ENCODE measurements around the gene BTBD3. TPM values are rescaled to one million over a fixed set of nuclear protein-coding genes. Genes with fewer than 3 reads are reported as not detected.

The BTBD3 gene
- total RNA-seq, 1 donor from 2014 or later: 31.1 TPM

DNA sequence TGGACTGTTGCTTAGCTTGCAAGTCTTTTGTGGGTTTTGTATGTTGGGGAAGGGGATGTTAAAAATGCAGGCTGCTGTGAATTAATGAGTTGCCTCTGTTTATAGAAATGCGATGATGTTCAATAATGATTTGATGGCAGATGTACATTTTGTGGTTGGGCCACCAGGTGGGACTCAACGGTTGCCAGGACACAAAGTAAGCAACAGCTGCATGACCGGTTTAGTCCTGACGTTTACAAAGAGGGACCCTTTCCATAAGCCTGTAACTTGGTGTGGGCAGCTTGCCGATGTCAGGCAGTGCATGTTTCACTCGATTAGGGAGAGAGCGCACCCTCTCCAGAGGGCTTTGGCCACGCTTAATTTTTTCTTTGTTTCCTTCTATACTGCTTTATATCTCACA lies 1.3 kb downstream of the BTBD3 start:
- Histone ChIP-seq H3K27me3 (no peaks in the 10 kb centered on the region), H3K4me1 (peaks cover 13% of the 10 kb centered on the region), H3K9me3 (no peaks in the 10 kb centered on the region), H3K27ac (peak overlapping the region; percentile 55), H3K36me3 (peaks cover 15% of the 10 kb centered on the region), H3K4me3 (peak overlapping the region; percentile 48)
- intact Hi-C loops (cut with DNase I): no loop called here
- ATAC-seq: no peak
- TF ChIP-seq, protein P1, sequence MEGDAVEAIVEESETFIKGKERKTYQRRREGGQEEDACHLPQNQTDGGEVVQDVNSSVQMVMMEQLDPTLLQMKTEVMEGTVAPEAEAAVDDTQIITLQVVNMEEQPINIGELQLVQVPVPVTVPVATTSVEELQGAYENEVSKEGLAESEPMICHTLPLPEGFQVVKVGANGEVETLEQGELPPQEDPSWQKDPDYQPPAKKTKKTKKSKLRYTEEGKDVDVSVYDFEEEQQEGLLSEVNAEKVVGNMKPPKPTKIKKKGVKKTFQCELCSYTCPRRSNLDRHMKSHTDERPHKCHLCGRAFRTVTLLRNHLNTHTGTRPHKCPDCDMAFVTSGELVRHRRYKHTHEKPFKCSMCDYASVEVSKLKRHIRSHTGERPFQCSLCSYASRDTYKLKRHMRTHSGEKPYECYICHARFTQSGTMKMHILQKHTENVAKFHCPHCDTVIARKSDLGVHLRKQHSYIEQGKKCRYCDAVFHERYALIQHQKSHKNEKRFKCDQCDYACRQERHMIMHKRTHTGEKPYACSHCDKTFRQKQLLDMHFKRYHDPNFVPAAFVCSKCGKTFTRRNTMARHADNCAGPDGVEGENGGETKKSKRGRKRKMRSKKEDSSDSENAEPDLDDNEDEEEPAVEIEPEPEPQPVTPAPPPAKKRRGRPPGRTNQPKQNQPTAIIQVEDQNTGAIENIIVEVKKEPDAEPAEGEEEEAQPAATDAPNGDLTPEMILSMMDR (IDR thresholded peaks at IDR 0.05): no peak
- DNase-seq: no peak

GRCh38 chr20:11919581-11919980 lies 1.9 kb downstream of the BTBD3 start:
- TF ChIP-seq, protein P1 (IDR thresholded peaks at IDR 0.05): no peak
- ATAC-seq (no peak), DNase-seq (no peak)
- peak overlapping the region; percentile 48 for H3K4me3 ChIP-seq
- H3K27me3 ChIP-seq: no peaks in the 10 kb centered on the region
- intact Hi-C loops (cut with DNase I): no loop called here
- no peaks in the 10 kb centered on the region for H3K9me3 ChIP-seq
- peak overlapping the region; percentile 55 for H3K27ac ChIP-seq
- H3K4me1 ChIP-seq: peaks cover 13% of the 10 kb centered on the region
- peaks cover 16% of the 10 kb centered on the region for H3K36me3 ChIP-seq

DNA sequence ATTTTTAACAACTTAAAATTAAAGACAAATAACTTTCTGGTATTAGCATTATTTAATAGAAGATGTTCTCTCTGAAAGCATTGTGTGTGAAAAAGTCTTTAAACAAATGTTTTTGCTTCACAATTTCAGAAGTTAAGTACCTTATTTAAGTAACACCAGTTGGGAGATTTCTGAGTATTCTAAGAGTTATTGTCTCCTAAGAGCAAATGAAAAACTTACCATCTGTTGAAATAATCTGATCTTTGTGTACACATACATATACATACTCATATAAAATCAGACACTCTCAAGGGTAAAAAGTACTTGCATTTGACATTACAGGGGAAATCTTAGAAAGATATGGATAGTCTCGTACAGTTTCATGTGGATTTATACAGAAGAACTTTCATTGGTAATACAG lies 2.4 kb downstream of the BTBD3 start:
- Histone ChIP-seq H3K27ac (no peak overlapping the region), H3K36me3 (peaks cover 16% of the 10 kb centered on the region), H3K9me3 (no peaks in the 10 kb centered on the region), H3K4me1 (peaks cover 13% of the 10 kb centered on the region), H3K4me3 (peak overlapping the region; percentile 48), H3K27me3 (no peaks in the 10 kb centered on the region)
- ATAC-seq (no peak), DNase-seq (no peak)
- TF ChIP-seq, protein P1 (IDR thresholded peaks at IDR 0.05): no peak
- intact Hi-C loops (cut with DNase I): no loop called here

DNA sequence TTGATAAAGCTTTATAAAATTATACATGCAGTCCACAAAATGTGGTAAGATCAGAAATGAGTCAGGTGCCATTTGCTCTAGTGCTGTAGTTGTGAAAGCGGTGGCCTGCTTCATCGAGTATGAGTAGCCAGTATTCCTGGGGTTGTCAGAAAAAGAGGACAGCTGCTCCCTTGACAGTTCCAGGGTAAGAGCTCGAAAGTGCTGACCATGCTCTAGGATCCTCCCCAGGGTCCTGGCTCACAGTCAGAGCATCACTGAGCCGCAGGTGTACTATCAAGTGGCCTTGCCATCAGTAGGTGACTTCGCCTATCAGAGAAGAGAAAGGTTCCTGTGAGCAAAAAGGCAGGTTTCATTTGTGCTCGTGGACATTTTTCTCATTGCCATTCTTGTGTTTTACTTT lies 3.6 kb downstream of the BTBD3 start:
- Histone ChIP-seq H3K4me3 (peak overlapping the region; percentile 8), H3K36me3 (peaks cover 20% of the 10 kb centered on the region), H3K9me3 (no peaks in the 10 kb centered on the region), H3K4me1 (peaks cover 7% of the 10 kb centered on the region), H3K27me3 (no peaks in the 10 kb centered on the region), H3K27ac (no peak overlapping the region)
- no peak for ATAC-seq
- DNase-seq: no peak
- intact Hi-C loops (cut with DNase I): no loop called here
- TF ChIP-seq, protein P1 (IDR thresholded peaks at IDR 0.05): no peak

- ATAC-seq (no peak), DNase-seq (no peak)
- TF ChIP-seq, protein P1 (IDR thresholded peaks at IDR 0.05): no peak
- H3K9me3 ChIP-seq: no peaks in the 10 kb centered on the region
- H3K4me3 ChIP-seq: no peak overlapping the region
- no peaks in the 10 kb centered on the region for H3K4me1 ChIP-seq
- H3K36me3 ChIP-seq: peaks cover 20% of the 10 kb centered on the region
- no peaks in the 10 kb centered on the region for H3K27me3 ChIP-seq
- intact Hi-C loops (cut with DNase I): no loop called here
- H3K27ac ChIP-seq: no peak overlapping the region
Measured at GRCh38 chr20:11922561-11922960, 4.9 kb downstream of the BTBD3 start.

DNA sequence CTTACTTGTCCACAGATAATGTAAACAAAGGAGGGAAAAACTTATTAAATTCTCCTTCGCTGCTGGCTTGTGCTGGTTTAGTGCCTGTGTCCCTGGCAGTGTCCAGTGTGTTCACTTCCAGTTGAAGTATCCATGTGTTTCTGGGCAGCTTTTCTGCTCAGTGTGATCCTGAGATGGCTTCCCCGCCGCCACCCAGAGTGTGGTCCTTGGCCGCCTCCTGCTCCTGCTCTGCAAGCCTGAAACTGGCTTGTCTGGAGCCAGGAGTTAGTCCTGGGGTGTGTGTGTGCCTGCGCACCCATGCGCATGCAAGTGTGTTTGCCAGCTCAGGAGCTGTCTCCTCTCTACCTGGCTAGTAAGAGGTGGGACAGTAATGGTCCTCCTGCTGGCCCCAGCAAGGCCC lies 7.2 kb downstream of the BTBD3 start:
- Histone ChIP-seq H3K27ac (no peak overlapping the region), H3K4me1 (no peaks in the 10 kb centered on the region), H3K4me3 (no peak overlapping the region), H3K27me3 (no peaks in the 10 kb centered on the region), H3K9me3 (no peaks in the 10 kb centered on the region), H3K36me3 (peaks cover 20% of the 10 kb centered on the region)
- DNase-seq (no peak), ATAC-seq (no peak)
- TF ChIP-seq, protein P1 (IDR thresholded peaks at IDR 0.05): no peak
- intact Hi-C loops (cut with DNase I): no loop called here
